Heart left ventricle (tissue), 13 donors: ENCODE measurements around the gene PARP6.

Experiments
- POLR2A ChIP-seq, 2 donors: fragments of 450-650 bp; IDR thresholded peaks; one replicate each; pipeline ENCODE4 v1.6.1; 2017; ENCODE audit warnings: antibody characterized with exemption in 2 of 2, mild to moderate bottlenecking in 2 of 2, moderate library complexity in 2 of 2
- TF ChIP-seq, protein P1 (sequence below), 12 donors: fragments of 200-600 bp; sonication (generic) in 4 of 12; IDR thresholded peaks; one replicate each; pipeline versions ENCODE4 v1.5.0 to v1.8.0; 2018 to 2022; ENCODE audit warnings: antibody characterized with exemption in 12 of 12, mild to moderate bottlenecking in 5 of 12
- donor health status: ischemic (EF 13 %, LVEDD 7.1; RV severe dilation, severe dysfunction).
- donor health status: DM: no; HTN: yes; CAD: no.
- donor health status: DM: no; HTN: no; CAD: no.
- donor health status: ischemic (EF 25% LVEDD 6.9; RV normal size, moderate dysfunction).
- donor health status: ischemic (EF 25% LVEDD 5.7; RV mildly dilated, moderate dysfunction).
- donor health status: ischemic (EF 35%, LVEDD 5.7; RV mildly dilated, moderate dysfunction).
- donor health status: nonischemic (EF 11% LVEDD 7.7; RV severe dilation, severe dysfunction).
- donor health status: DM: yes; HTN: yes; CAD: no.
- donor health status: PGD.
- donor health status: ischemic (EF 29% LVEDD 5.4; RV normal size, mild dysfunction).
- donor health status: nonischemic (EF 23%, LVEDD 6.1; RV moderate dilation, normal function).

DNA sequence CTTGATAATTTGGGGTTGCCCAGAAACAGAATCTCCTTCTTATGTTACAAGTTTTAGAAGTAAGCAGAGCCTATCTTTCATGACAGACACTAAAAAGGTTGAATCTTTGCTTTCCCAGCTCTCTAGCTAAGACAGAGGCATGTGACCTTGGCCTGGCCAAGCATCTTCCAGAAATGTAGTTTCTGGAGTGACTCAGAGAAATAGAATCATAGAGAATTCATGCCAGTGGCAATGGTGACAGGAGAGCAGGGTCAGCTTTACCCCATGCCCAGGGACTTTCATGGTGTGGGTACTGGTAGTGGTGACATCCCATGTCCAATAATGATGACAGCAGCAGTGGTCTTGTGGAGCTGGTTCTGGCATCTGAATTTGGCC is 4.0 kb upstream of the PARP6 start:
- TF ChIP-seq, protein P1, sequence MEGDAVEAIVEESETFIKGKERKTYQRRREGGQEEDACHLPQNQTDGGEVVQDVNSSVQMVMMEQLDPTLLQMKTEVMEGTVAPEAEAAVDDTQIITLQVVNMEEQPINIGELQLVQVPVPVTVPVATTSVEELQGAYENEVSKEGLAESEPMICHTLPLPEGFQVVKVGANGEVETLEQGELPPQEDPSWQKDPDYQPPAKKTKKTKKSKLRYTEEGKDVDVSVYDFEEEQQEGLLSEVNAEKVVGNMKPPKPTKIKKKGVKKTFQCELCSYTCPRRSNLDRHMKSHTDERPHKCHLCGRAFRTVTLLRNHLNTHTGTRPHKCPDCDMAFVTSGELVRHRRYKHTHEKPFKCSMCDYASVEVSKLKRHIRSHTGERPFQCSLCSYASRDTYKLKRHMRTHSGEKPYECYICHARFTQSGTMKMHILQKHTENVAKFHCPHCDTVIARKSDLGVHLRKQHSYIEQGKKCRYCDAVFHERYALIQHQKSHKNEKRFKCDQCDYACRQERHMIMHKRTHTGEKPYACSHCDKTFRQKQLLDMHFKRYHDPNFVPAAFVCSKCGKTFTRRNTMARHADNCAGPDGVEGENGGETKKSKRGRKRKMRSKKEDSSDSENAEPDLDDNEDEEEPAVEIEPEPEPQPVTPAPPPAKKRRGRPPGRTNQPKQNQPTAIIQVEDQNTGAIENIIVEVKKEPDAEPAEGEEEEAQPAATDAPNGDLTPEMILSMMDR (IDR thresholded peaks at IDR 0.05) = no peak
- TF ChIP-seq POLR2A (IDR thresholded peaks at IDR 0.05) = no peak
